Cardiac ventricle fibroblast (primary cell): Measurements from ENCODE around the gene SLC45A1. TPM values are rescaled to one million over a fixed set of nuclear protein-coding genes. Genes with fewer than 3 reads are reported as not detected.

Source experiments
- total RNA-seq: library from RNA; depleted of rRNA; stranded (reverse); fragments of >200 nt; gene quantifications from 2 replicates; pipeline ENCODE4 v1.2.3, GENCODE V29; 2015

Gene SLC45A1
- 4.8 and 10.3 TPM in 2 replicates for total RNA-seq

DNA sequence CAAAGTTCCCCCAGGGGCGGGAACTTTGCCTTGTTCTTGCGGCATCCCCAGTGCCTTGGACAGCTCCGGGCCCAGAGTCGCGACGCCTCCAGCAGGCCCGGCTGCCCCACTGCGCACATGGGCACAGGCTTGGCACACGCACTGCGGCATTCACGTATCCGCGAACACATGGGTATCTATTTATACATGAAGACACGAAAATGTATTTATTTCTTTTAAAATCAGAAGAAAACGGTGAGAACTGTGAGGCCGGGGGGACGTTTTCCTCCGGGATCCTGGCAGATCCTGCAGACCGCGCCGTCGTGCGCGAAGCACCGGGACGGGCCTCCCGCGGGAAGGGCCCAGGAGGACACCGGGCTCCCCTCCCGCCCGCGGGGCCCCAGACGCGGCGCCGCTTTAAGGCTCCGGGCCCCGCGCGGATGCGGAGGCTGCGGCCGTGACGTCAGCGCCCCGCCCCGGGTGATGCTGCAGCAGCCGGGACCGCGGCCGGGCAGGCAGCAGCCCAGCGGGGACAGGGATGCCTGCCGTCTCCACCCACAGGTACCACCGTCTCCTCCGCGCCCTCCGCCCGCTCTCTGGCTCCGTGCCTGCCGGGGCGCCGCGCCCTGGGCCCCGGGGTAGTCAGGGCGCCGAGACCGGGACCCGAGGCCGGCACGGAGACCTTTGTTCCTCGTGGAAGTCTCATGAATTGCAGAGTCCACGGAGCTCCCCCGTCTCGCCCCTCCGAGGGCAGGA is at the start of gene SLC45A1:
Gene SLC45A1 (plus strand): TSS at position 468 of the 735 bp plus-strand sequence. CDS start 6,216 bp downstream, outside the sequence.

